Left kidney (tissue), 8 donors: ENCODE measurements around the gene EIF4E1B. TPM values are rescaled to one million over a fixed set of nuclear protein-coding genes. Genes with fewer than 3 reads are reported as not detected.
"Not testable (repeated sequence)": the region's sequence is repeated elsewhere in the genome, so short reads cannot be mapped to it uniquely, and the experiment has no call there.

ENCODE experiments used
- DNase-seq: peaks from one replicate; pipeline ENCODE4 v3.0.0-alpha.2; 2013
- long read RNA-seq, 8 donors: transcript quantifications; one replicate each; lab custom pipeline, GENCODE V29; 2026
- polyA plus RNA-seq: library from polyadenylated mRNA; unstranded; fragments of 120-200 nt; gene quantifications from one replicate; pipeline ENCODE4 v1.2.1, GENCODE V29; 2013; ENCODE audit not compliant: insufficient read length

EIF4E1B gene
- polyA plus RNA-seq, result not detected
- long read RNA-seq, donor 1, result 0 reads
- long read RNA-seq, donor 2, result 0 reads
- long read RNA-seq, donor 3, result 0 reads
- long read RNA-seq, donor 4, result 0 reads
- long read RNA-seq, donor 5, result 0 reads
- long read RNA-seq, donor 6, result 0 reads
- long read RNA-seq, donor 7, result 0 reads
- long read RNA-seq, donor 8, result 0 reads

- peak; percentile 47 for DNase-seq
Observed at GRCh38 chr5:176629853-176630680, at the start of gene EIF4E1B, which contains the start of gene SNCB. Gene EIF4E1B (plus strand): TSS chr5:176630675. CDS start chr5:176642788, 12,113 bp downstream. Gene SNCB (minus strand): TSS chr5:176630534. CDS start chr5:176629654, 880 bp downstream.

- no peak for DNase-seq
Observed at GRCh38 chr5:176581361-176581760, 49.1 kb upstream of the EIF4E1B start.

GRCh38 chr5:176583076-176583475 lies 47.4 kb upstream of the EIF4E1B start:
- DNase-seq, result no peak

- DNase-seq, result no peak
Observed at GRCh38 chr5:176587398-176587797, 43.1 kb upstream of the EIF4E1B start.

GRCh38 chr5:176588297-176588696 lies 42.2 kb upstream of the EIF4E1B start:
- DNase-seq, result no peak

- no peak for DNase-seq
Observed at GRCh38 chr5:176589039-176589769, 41.3 kb upstream of the EIF4E1B start.

GRCh38 chr5:176590035-176590717 lies 40.3 kb upstream of the EIF4E1B start:
- no peak for DNase-seq

GRCh38 chr5:176591667-176592066 lies 38.8 kb upstream of the EIF4E1B start:
- not testable (repeated sequence) for DNase-seq

GRCh38 chr5:176592573-176592972 lies 37.9 kb upstream of the EIF4E1B start:
- no peak for DNase-seq

GRCh38 chr5:176593273-176593869 lies 37.1 kb upstream of the EIF4E1B start:
- DNase-seq, result no peak

GRCh38 chr5:176594554-176594953 lies 35.9 kb upstream of the EIF4E1B start:
- no peak for DNase-seq

GRCh38 chr5:176595386-176595943 lies 35.0 kb upstream of the EIF4E1B start:
- DNase-seq, result no peak

- DNase-seq, result no peak
Observed at GRCh38 chr5:176596069-176596644, 34.3 kb upstream of the EIF4E1B start.

GRCh38 chr5:176596689-176597416 lies 33.6 kb upstream of the EIF4E1B start:
- peak; percentile 40 for DNase-seq

GRCh38 chr5:176597417-176598389 lies 32.8 kb upstream of the EIF4E1B start:
- DNase-seq, result no peak

- DNase-seq, result not testable (repeated sequence)
Observed at GRCh38 chr5:176599749-176600430, 30.6 kb upstream of the EIF4E1B start.

- DNase-seq, result no peak
Observed at GRCh38 chr5:176601901-176602482, 28.5 kb upstream of the EIF4E1B start.

- no peak for DNase-seq
Observed at GRCh38 chr5:176603091-176603490, 27.4 kb upstream of the EIF4E1B start.
